Measurements from ENCODE around the gene GFOD1. TPM values are rescaled to one million over a fixed set of nuclear protein-coding genes. Genes with fewer than 3 reads are reported as not detected.

Gene GFOD1
- total RNA-seq, 4 donors from 2014 or later = 21.8 to 49.4 (median 31.1) TPM

DNA sequence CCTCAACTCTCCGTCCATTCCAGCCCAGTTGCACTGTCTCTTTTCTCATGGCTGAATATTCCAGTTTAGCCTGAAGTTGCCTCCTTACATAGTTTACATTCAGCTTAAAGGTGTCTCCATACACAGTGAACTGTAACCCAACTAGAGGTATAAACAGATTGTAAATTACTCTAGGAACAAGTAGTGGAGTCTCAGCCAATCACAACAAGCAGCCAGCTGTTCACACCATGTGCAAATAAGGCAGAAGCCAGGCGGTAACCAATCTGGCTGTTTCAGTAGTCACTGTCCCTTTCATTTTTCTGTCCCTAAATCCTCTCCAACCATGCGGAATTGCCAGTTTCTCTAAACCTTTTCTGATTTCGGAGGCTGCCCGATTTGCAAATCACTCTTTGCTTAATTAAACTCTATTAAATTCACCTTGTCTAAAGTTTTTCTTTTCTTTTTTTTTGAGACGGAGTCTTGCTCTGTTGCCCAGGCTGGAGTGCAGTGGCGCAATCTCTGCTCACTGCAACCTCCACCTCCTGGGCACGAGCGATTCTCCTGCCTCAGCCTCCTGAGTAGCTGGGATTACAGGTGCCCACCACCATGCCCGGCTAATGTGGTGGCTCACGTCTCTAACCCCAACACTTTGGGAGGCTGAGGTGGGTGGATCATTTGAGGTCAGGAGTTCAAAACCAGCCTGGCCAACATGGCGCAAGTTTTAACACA lies 37.6 kb upstream of the GFOD1 start:
- 93 to 95% methylated on average over 12 of the region's 12 CpGs for WGBS, 2 donors

DNA sequence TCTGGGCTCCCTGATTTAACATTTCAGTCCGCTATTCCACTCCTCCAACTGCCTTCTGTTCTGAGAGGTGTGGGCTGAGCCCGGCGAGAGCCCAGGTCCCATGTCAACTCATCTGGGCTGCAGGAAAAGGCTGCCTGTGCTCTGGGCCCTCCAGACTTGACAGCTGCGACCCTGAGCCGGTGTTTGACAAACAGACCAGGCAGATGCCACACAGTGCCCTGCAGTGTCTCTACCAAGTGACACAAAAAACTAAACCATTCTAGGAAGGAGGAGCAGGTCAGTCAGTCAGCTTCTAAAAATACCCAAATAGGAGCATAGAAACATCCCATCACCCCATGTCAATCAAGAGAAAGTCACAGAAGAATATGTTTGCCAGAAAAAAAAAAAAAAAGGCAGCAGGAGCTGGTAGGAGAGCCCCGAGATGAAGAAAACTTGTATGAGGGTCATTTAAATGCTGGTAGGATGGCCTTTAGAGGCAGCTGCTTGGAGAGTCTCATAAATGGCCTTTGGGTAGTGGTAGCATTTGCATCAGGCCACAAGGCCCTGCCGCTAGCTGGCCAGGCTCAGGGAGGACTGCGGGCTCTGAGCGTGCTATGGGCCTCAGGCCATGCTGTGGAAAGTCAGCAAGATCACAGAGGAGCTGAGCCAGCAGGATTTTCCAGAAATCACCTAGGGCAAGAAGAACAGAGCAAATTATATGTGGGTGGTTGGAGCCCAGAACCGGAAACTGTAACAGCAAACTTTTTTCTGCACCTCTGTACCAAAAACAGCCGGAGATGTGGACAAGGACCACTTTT lies 36.6 kb upstream of the GFOD1 start:
- Histone ChIP-seq H3K4me3 (no peak overlapping the region), H3K9me3 (peaks cover 0 to 4% (median 0%) of the 10 kb centered on the region in 4 donors), H3K27me3 (no peaks in the 10 kb centered on the region), H3K27ac (no peak overlapping the region), H3K36me3 (no peaks in the 10 kb centered on the region), H3K4me1 (peaks cover 0 to 13% (median 6%) of the 10 kb centered on the region in 4 donors)
- DNase-seq (ENCODE audit: low spot score in 2 of 2) = no peak
- TF ChIP-seq, protein P1, sequence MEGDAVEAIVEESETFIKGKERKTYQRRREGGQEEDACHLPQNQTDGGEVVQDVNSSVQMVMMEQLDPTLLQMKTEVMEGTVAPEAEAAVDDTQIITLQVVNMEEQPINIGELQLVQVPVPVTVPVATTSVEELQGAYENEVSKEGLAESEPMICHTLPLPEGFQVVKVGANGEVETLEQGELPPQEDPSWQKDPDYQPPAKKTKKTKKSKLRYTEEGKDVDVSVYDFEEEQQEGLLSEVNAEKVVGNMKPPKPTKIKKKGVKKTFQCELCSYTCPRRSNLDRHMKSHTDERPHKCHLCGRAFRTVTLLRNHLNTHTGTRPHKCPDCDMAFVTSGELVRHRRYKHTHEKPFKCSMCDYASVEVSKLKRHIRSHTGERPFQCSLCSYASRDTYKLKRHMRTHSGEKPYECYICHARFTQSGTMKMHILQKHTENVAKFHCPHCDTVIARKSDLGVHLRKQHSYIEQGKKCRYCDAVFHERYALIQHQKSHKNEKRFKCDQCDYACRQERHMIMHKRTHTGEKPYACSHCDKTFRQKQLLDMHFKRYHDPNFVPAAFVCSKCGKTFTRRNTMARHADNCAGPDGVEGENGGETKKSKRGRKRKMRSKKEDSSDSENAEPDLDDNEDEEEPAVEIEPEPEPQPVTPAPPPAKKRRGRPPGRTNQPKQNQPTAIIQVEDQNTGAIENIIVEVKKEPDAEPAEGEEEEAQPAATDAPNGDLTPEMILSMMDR (IDR thresholded peaks at IDR 0.05) = no peak
- WGBS, 2 donors = 75 to 77% methylated on average over 11 of the region's 11 CpGs

More for the DNA sequence above, 37.6 kb upstream of the GFOD1 start:
- Histone ChIP-seq H3K9me3 (peaks cover 0 to under 1% (median 0%) of the 10 kb centered on the region in 4 donors), H3K4me3 (no peak overlapping the region), H3K27ac (peak overlapping the region in 1 of 4 donors; percentile 76), H3K27me3 (no peaks in the 10 kb centered on the region), H3K36me3 (no peaks in the 10 kb centered on the region), H3K4me1 (peaks cover 0 to 13% (median 6%) of the 10 kb centered on the region in 4 donors)
- DNase-seq (ENCODE audit: low spot score in 2 of 2) = no peak
- no peak for TF ChIP-seq POLR2A (IDR thresholded peaks at IDR 0.05)
- TF ChIP-seq, protein P1 (IDR thresholded peaks at IDR 0.05) = no peak
- no peak for TF ChIP-seq EP300 (IDR thresholded peaks at IDR 0.05)

DNA sequence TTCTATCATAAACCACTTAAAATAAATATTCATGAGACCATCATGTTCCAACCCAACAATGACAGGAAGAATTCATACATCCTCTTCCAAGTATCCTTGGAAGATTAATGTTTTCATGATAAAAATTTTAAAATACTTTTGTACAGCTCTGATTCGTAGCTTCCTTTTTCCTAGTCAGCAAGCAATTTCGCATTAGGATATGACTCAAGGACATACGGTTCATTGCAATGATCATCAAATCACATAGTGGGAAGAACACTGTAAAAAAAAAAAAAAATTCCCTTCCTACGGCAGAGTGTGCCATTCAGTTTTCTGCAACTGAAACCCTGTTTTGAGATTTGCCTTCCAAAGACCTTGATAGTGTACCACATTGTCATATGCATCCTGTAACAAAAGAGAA lies 35.3 kb upstream of the GFOD1 start:
- H3K4me1 ChIP-seq = peaks cover 0 to 13% (median 6%) of the 10 kb centered on the region in 4 donors
- H3K27me3 ChIP-seq = no peaks in the 10 kb centered on the region
- no peaks in the 10 kb centered on the region for H3K36me3 ChIP-seq
- peaks cover 0 to 4% (median 0%) of the 10 kb centered on the region in 4 donors for H3K9me3 ChIP-seq
- TF ChIP-seq EP300 (IDR thresholded peaks at IDR 0.05) = peak; percentile 72 to 82
- TF ChIP-seq, protein P1 (IDR thresholded peaks at IDR 0.05) = no peak
- TF ChIP-seq POLR2A (IDR thresholded peaks at IDR 0.05) = no peak
- H3K4me3 ChIP-seq = no peak overlapping the region
- 49 to 50% methylated on average over 4 of the region's 4 CpGs for WGBS, 2 donors
- H3K27ac ChIP-seq = peak overlapping the region in 1 of 4 donors; percentile 50
- no peak for DNase-seq (ENCODE audit: low spot score in 2 of 2)

DNA sequence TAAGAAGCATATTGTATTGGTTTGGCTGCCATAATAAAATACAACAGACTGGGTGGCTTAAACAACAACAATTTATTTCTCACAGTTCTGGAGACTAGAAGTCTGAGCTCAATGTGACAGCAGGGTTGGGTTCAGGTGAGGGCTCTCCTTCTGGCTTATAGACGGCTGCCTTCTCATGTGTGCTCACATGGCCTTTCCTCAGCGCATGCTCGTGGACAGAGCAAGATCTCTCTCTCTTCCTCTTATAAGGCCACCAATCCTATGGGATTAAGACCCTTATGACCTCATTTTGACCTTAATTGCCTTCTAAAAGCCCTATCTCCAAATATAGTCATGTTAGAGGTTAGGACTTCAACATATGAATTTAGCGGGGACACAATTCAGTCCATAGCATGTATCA lies 32.4 kb upstream of the GFOD1 start:
- Histone ChIP-seq H3K27ac (no peak overlapping the region), H3K36me3 (no peaks in the 10 kb centered on the region), H3K27me3 (no peaks in the 10 kb centered on the region), H3K4me3 (no peak overlapping the region), H3K9me3 (peaks cover 0 to 4% (median 0%) of the 10 kb centered on the region in 4 donors), H3K4me1 (no peaks in the 10 kb centered on the region)
- 93 to 98% methylated on average over 4 of the region's 4 CpGs for WGBS, 2 donors
- no peak for TF ChIP-seq POLR2A (IDR thresholded peaks at IDR 0.05)
- TF ChIP-seq EP300 (IDR thresholded peaks at IDR 0.05) = no peak
- TF ChIP-seq, protein P1 (IDR thresholded peaks at IDR 0.05) = no peak
- no peak for DNase-seq (ENCODE audit: low spot score in 2 of 2)

DNA sequence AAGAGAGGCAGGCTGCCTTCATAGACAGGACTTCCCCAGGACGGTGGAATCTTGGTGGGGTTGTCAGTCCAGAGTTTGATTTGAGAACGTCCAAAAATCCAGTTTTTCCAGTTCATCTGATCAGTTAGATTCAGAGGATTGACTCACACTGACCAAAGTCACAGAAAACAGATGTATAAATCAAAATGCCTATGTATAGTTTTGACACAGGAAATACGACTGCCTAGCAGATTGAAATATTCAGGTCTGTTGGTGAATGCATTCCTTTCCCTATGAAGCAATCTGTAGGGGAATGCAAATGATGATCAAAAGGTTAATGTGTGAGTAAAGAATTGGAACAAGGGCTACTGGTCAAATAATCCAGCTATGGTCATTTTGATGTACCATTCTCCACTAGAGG lies 29.7 kb upstream of the GFOD1 start:
- no peak overlapping the region for H3K4me3 ChIP-seq
- WGBS, 2 donors = 59 to 64% methylated on average over 3 of the region's 3 CpGs
- H3K36me3 ChIP-seq = no peaks in the 10 kb centered on the region
- H3K4me1 ChIP-seq = no peaks in the 10 kb centered on the region
- no peak for TF ChIP-seq POLR2A (IDR thresholded peaks at IDR 0.05)
- TF ChIP-seq EP300 (IDR thresholded peaks at IDR 0.05) = no peak
- TF ChIP-seq, protein P1 (IDR thresholded peaks at IDR 0.05) = no peak
- H3K9me3 ChIP-seq = peaks cover 0 to 4% (median 0%) of the 10 kb centered on the region in 4 donors
- no peaks in the 10 kb centered on the region for H3K27me3 ChIP-seq
- DNase-seq (ENCODE audit: low spot score in 2 of 2) = no peak
- no peak overlapping the region for H3K27ac ChIP-seq
